ENCODE results near the gene SLC7A4.

DNA sequence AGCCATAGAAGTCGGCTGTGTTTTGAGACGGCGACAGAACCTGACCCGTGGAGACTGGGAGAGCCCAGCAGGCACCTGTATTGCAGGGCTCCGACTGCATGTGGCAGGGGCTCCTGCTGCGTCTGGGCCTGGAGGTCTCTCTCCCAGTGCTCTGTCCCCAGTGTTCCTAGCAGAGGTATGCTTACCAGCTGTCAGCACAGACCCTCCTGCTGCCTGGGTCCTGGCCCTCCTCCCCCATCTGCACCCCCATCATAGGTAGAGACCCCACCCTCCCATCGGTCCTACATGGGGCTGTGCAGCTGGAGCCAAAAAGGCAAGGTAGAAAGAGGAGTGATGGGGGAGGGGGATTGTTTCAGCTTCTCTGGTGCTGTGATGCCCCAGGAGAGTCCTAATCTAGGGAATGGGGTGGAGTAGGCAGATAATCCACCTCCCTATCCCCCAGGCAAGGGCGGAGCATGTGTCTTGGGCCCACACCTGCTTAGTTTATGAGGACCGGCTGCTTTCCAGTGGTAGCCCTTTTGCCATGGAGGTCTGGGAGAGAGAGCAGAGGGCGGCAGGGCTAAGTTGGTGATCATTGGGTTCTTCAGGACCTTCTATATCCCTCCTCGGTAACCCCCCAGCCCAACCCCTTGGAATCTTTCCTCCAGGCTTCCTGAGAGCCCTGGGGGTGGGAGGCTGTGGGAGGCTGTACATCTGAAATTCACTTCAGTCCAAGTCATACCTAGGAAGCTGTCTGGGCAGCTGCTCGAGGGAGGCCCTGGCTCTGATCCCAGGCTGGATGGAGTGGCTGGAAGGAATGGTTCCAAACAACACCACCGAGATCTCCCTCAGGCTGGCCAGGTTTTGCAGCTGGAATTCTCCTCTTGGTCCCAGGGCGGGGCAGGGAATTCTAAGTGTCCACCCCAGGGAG, 5.3 kb downstream of the SLC7A4 start:
- TF ChIP-seq, protein P1, sequence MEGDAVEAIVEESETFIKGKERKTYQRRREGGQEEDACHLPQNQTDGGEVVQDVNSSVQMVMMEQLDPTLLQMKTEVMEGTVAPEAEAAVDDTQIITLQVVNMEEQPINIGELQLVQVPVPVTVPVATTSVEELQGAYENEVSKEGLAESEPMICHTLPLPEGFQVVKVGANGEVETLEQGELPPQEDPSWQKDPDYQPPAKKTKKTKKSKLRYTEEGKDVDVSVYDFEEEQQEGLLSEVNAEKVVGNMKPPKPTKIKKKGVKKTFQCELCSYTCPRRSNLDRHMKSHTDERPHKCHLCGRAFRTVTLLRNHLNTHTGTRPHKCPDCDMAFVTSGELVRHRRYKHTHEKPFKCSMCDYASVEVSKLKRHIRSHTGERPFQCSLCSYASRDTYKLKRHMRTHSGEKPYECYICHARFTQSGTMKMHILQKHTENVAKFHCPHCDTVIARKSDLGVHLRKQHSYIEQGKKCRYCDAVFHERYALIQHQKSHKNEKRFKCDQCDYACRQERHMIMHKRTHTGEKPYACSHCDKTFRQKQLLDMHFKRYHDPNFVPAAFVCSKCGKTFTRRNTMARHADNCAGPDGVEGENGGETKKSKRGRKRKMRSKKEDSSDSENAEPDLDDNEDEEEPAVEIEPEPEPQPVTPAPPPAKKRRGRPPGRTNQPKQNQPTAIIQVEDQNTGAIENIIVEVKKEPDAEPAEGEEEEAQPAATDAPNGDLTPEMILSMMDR (conservative IDR thresholded peaks at IDR 0.05; ENCODE audit: low read length): no peak
- TF ChIP-seq EZH2phosphoT487 (IDR thresholded peaks at IDR 0.05; ENCODE audit: borderline replicate concordance, low read depth, low read length): no peak

Data from OCI-LY7 (cell line).